HCT116 (cell line): Measurements from ENCODE around the gene ADGRB3. TPM values are rescaled to one million over a fixed set of nuclear protein-coding genes. Genes with fewer than 3 reads are reported as not detected.

Source experiments
- ATAC-seq: fragments of 200-7000 bp; cut with Tn5 transposase; 2 replicates; pipeline ENCODE4 v1.9.1; 2020; ENCODE audit warnings: mild to moderate bottlenecking, moderate library complexity
- BruUV-seq: library from RNA; stranded (reverse); fragments of 400-500 nt; replicated peaks from 2 replicates; lab custom pipeline; 2021; lab: Mats Ljungman, UMichigan
- CTCF ChIA-PET: fragments of 300-600 bp; sonication (Branson Sonifier 250); formaldehyde crosslinking; loops from one replicate; lab custom pipeline; 2021; ENCODE audit warnings: antibody characterized with exemption; lab: Charles Lee
- POLR2A ChIA-PET: fragments of 300-600, 350-600 bp; sonication (Branson Sonifier 250); formaldehyde crosslinking; loops from one replicate; lab custom pipeline; 2021; ENCODE audit warnings: antibody characterized with exemption; lab: Charles Lee
- RAD21 ChIA-PET, 2 experiments: fragments of 300-600 bp; sonication (Branson Sonifier 250); formaldehyde crosslinking; loops; one replicate each; lab custom pipeline; 2023; ENCODE audit warnings: low total read pairs in 2 of 2; ENCODE audit not compliant: uncharacterized antibody in 2 of 2, unreplicated experiment in 2 of 2, low non-redundant PET in 1 of 2; lab: Charles Lee
- DNase-seq: peaks from one replicate; pipeline ENCODE4 v3.0.0-alpha.2; 2010; ENCODE audit warnings: low read depth, low spot score
- H2AFZ ChIP-seq: fragments of 200-600 bp; shearing (Covaris generic), sonication (generic); 2 replicates; pipeline ENCODE4 v1.6.1; 2017; ENCODE audit warnings: low read depth, mixed run types, mixed read lengths, antibody characterized with exemption, low read length; ENCODE audit not compliant: poor library complexity, severe bottlenecking
- H3K27ac ChIP-seq: 2 replicates; pipeline ENCODE4 v1.5.1; 2012; ENCODE audit warnings: low read depth, low read length
- H3K27me3 ChIP-seq: fragments of 200-600 bp; sonication (generic); 2 replicates; pipeline ENCODE4 v1.6.1; 2016; ENCODE audit warnings: mixed run types, low read length, mixed read lengths; ENCODE audit not compliant: insufficient read depth
- H3K36me3 ChIP-seq, 2 experiments: fragments of 200-500 bp in 1 of 2; fragments of 200-600 bp in 1 of 2; sonication (Bioruptor generic) in 1 of 2; sonication (generic) in 1 of 2; 2 replicates each; pipeline versions ENCODE4 v1.5.1 to v1.6.1; 2014 to 2016; ENCODE audit warnings: low read length in 2 of 2, inconsistent platforms in 1 of 2, mixed read lengths in 1 of 2, mixed run types in 1 of 2; ENCODE audit not compliant: insufficient read depth in 2 of 2, control insufficient read depth in 1 of 2
- H3K4me1 ChIP-seq, 2 experiments: fragments of 200-600 bp in 1 of 2; sonication (generic) in 1 of 2; 2 replicates each; pipeline versions ENCODE4 v1.5.1 to v1.6.1; 2012 to 2017; ENCODE audit warnings: low read length in 2 of 2, inconsistent platforms in 1 of 2, mild to moderate bottlenecking in 1 of 2, mixed read lengths in 1 of 2, mixed run types in 1 of 2, moderate library complexity in 1 of 2; ENCODE audit not compliant: insufficient read depth in 2 of 2, control insufficient read depth in 1 of 2
- H3K4me2 ChIP-seq: fragments of 200-600 bp; sonication (generic); 2 replicates; pipeline ENCODE4 v1.6.1; 2017; ENCODE audit warnings: mixed run types, low read length, mixed read lengths
- H3K4me3 ChIP-seq, 2 experiments: fragments of 200-600 bp in 1 of 2; sonication (generic) in 1 of 2; replicated peaks in 1 of 2; 2 replicates each; pipeline ENCODE4 v1.5.1; 2011 to 2016; ENCODE audit warnings: low read length in 2 of 2, control low read depth in 1 of 2, low read depth in 1 of 2, mild to moderate bottlenecking in 1 of 2, mixed read lengths in 1 of 2, mixed run types in 1 of 2
- H3K79me2 ChIP-seq: fragments of 200-600 bp; sonication (generic); 2 replicates; pipeline ENCODE4 v1.6.1; 2017; ENCODE audit warnings: mild to moderate bottlenecking, mixed run types, low read length, moderate library complexity, mixed read lengths; ENCODE audit not compliant: insufficient read depth
- H3K9ac ChIP-seq: fragments of 200-600 bp; sonication (generic); 2 replicates; pipeline ENCODE4 v1.6.1; 2016; ENCODE audit warnings: low read length, mixed read lengths
- H3K9me2 ChIP-seq: fragments of 200-600 bp; sonication (generic), shearing (Covaris generic); 2 replicates; pipeline ENCODE4 v1.6.1; 2017; ENCODE audit warnings: mixed run types, mild to moderate bottlenecking, moderate library complexity; ENCODE audit not compliant: insufficient read depth
- H3K9me3 ChIP-seq, 2 experiments: fragments of 200-500 bp in 1 of 2; fragments of 200-600 bp in 1 of 2; sonication (Bioruptor generic) in 1 of 2; sonication (generic) in 1 of 2; 2 replicates each; pipeline ENCODE4 v1.6.1; 2014 to 2017; ENCODE audit warnings: low read length in 2 of 2, mixed read lengths in 2 of 2, inconsistent platforms in 1 of 2, low read depth in 1 of 2, mild to moderate bottlenecking in 1 of 2, mixed run types in 1 of 2, moderate library complexity in 1 of 2; ENCODE audit not compliant: control insufficient read depth in 1 of 2, insufficient read depth in 1 of 2
- H4K20me1 ChIP-seq: fragments of 200-600 bp; sonication (generic), shearing (Covaris generic); 2 replicates; pipeline ENCODE4 v1.6.1; 2017; ENCODE audit warnings: mixed run types, mild to moderate bottlenecking, moderate library complexity; ENCODE audit not compliant: insufficient read depth
- ATF3 ChIP-seq: IDR thresholded peaks from 2 replicates; pipeline ENCODE4 v1.6.1; 2012
- CBX3 ChIP-seq: IDR thresholded peaks from 2 replicates; pipeline ENCODE4 v1.6.1; 2012; ENCODE audit warnings: low read depth
- CEBPB ChIP-seq: IDR thresholded peaks from 2 replicates; pipeline ENCODE4 v1.6.1; 2012; ENCODE audit warnings: low read depth
- EGR1 ChIP-seq: IDR thresholded peaks from 2 replicates; pipeline ENCODE4 v1.6.1; 2012; ENCODE audit warnings: low read depth
- EZH2 ChIP-seq: fragments of 200-600 bp; sonication (generic); IDR thresholded peaks from 2 replicates; pipeline ENCODE4 v1.6.1; 2017; ENCODE audit warnings: antibody characterized with exemption, mixed run types
- EZH2phosphoT487 ChIP-seq: fragments of 200-600 bp; IDR thresholded peaks from 2 replicates; pipeline ENCODE4 v1.6.1; 2018; ENCODE audit warnings: antibody characterized with exemption, borderline replicate concordance
- FOSL1 ChIP-seq: IDR thresholded peaks from 2 replicates; pipeline ENCODE4 v1.6.1; 2012; ENCODE audit warnings: low read depth
- JUND ChIP-seq: IDR thresholded peaks from 2 replicates; pipeline ENCODE4 v1.6.1; 2012
- MAX ChIP-seq: IDR thresholded peaks from 2 replicates; pipeline ENCODE4 v1.6.1; 2012
- POLR2AphosphoS5 ChIP-seq: IDR thresholded peaks from 2 replicates; pipeline ENCODE4 v1.6.1; 2011; ENCODE audit warnings: mild to moderate bottlenecking, low read depth, low read length, moderate library complexity
- REST ChIP-seq: IDR thresholded peaks from 2 replicates; pipeline ENCODE4 v1.6.1; 2012; ENCODE audit warnings: low read depth
- SIN3A ChIP-seq: IDR thresholded peaks from 2 replicates; pipeline ENCODE4 v1.6.1; 2012; ENCODE audit warnings: low read depth
- SP1 ChIP-seq: IDR thresholded peaks from 2 replicates; pipeline ENCODE4 v1.6.1; 2012; ENCODE audit warnings: low read depth
- SRF ChIP-seq: IDR thresholded peaks from 2 replicates; pipeline ENCODE4 v1.6.1; 2012; ENCODE audit warnings: low read depth
- TCF7L2 ChIP-seq: IDR thresholded peaks from 2 replicates; pipeline ENCODE4 v1.7.0; 2011; ENCODE audit warnings: borderline replicate concordance, inconsistent platforms; ENCODE audit not compliant: insufficient read depth, insufficient read length; ENCODE audit errors: extremely low read depth
- YY1 ChIP-seq: IDR thresholded peaks from 2 replicates; pipeline ENCODE4 v1.6.1; 2011; ENCODE audit warnings: low read length, low read depth, moderate library complexity, mild to moderate bottlenecking; ENCODE audit not compliant: insufficient replicate concordance; ENCODE audit errors: extremely low read depth
- ZBTB33 ChIP-seq: IDR thresholded peaks from 2 replicates; pipeline ENCODE4 v1.6.1; 2011; ENCODE audit warnings: mild to moderate bottlenecking, low read length, moderate library complexity; ENCODE audit not compliant: insufficient replicate concordance; ENCODE audit errors: extremely low read depth
- ZFX ChIP-seq: fragments of 450-650 bp; IDR thresholded peaks from 2 replicates; pipeline ENCODE4 v1.6.1; 2017
- intact Hi-C: fragments of 100-400 bp; cut with micrococcal nuclease; formaldehyde crosslinking; loops from 2 replicates; pipeline ENCODE4 v1.10.0; 2022
- total RNA-seq: library from RNA; stranded (reverse); gene quantifications from one replicate; pipeline ENCODE4 v1.2.1, GENCODE V29; 2021; ENCODE audit not compliant: unreplicated experiment

Gene ADGRB3
- total RNA-seq, 1 experiment from 2014 or later: not detected

- no peaks in the 10 kb centered on the region for H4K20me1 ChIP-seq
- TF ChIP-seq SIN3A (no peak), TCF7L2 (no peak), EGR1 (no peak), CBX3 (no peak), ZBTB33 (no peak), SRF (no peak), SP1 (no peak), ZFX (no peak), EZH2phosphoT487 (no peak), CEBPB (no peak), EZH2 (no peak), REST (no peak), JUND (no peak), MAX (no peak), YY1 (no peak), POLR2AphosphoS5 (no peak), ATF3 (no peak), FOSL1 (no peak)
- ChIA-PET RAD21 (no interaction called here), CTCF (no interaction called here), POLR2A (no interaction called here)
- H3K27ac ChIP-seq: no peak overlapping the region
- no peak overlapping the region for H3K4me3 ChIP-seq
- H3K9me2 ChIP-seq: no peaks in the 10 kb centered on the region
- BruUV-seq: no TSS peak
- peaks cover 0 to 3% of the 10 kb centered on the region in 2 experiments; a peak in 2 of 4 replicates for H3K9me3 ChIP-seq
- ATAC-seq (no peak), DNase-seq (no peak)
- no peak overlapping the region for H2AFZ ChIP-seq
- no peak overlapping the region for H3K9ac ChIP-seq
- H3K4me2 ChIP-seq: no peak overlapping the region
- H3K79me2 ChIP-seq: no peaks in the 10 kb centered on the region
- H3K4me1 ChIP-seq: no peaks in the 10 kb centered on the region
- H3K27me3 ChIP-seq: no peaks in the 10 kb centered on the region
- intact Hi-C loops: no loop called here
- no peaks in the 10 kb centered on the region for H3K36me3 ChIP-seq
Observed at GRCh38 chr6:68958327-68958726, 323.2 kb downstream of the ADGRB3 start.
